ENCODE data around the gene SPTLC3. TPM values are rescaled to one million over a fixed set of nuclear protein-coding genes. Genes with fewer than 3 reads are reported as not detected.

SPTLC3 gene
- total and polyA plus RNA-seq, 2 of the 13 experiments (the other 11 are each of a cell fraction or from before 2014, with no cell fraction given), result 20.5 to 95.6 TPM

DNA sequence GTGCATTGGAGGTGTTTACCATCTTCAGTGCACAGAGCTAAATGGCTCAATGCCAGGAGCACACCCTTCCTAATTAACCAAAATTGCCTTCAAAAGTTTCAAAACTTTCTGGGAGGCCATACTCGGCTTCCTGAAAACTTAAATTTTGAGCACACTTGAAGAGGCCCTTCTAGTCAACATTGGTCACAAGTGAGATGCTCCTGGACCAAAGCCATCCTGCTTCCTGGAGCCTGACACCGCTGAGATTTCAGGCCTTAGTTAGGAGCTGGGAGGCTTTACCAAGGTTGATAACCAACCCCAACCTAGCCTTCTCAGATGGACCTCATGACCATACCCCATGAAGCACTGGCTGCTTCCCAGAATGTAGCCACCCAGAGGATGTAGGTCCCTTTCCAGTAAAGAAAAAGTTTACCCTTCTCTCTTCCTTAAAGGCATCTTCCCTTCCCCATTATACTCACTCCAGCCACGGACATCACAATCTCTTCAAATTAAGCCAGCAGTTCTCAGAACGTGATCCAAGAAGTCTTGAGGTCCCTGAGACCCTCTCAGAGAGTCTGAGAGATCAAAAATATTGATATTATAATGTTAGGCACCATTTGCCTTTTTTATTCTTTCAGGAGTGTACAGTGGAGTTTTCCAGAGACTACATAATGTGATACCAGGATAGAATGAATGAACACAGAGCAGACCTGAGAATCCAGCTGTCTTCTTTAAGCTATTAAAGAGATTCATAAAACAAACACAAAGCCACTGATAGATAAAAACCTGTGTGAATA is 32.8 kb upstream of the SPTLC3 start (continued):
- TF ChIP-seq TP53 (CRISPR knock-in tag; conservative IDR thresholded peaks at IDR 0.05), result 0 out of 2 replicates have a peak, but pooled peaks have one; percentile 34
- TF ChIP-seq ZNF766 (CRISPR knock-in tag; IDR thresholded peaks at IDR 0.05; ENCODE audit: borderline replicate concordance), result 0 out of 2 replicates have a peak, but pooled peaks have one; percentile 20
- 0 out of 2 replicates have a peak, but pooled peaks have one; percentile 24 for TF ChIP-seq MTF2 (CRISPR knock-in tag; IDR thresholded peaks at IDR 0.05; ENCODE audit: borderline replicate concordance)
- TF ChIP-seq, protein P1, sequence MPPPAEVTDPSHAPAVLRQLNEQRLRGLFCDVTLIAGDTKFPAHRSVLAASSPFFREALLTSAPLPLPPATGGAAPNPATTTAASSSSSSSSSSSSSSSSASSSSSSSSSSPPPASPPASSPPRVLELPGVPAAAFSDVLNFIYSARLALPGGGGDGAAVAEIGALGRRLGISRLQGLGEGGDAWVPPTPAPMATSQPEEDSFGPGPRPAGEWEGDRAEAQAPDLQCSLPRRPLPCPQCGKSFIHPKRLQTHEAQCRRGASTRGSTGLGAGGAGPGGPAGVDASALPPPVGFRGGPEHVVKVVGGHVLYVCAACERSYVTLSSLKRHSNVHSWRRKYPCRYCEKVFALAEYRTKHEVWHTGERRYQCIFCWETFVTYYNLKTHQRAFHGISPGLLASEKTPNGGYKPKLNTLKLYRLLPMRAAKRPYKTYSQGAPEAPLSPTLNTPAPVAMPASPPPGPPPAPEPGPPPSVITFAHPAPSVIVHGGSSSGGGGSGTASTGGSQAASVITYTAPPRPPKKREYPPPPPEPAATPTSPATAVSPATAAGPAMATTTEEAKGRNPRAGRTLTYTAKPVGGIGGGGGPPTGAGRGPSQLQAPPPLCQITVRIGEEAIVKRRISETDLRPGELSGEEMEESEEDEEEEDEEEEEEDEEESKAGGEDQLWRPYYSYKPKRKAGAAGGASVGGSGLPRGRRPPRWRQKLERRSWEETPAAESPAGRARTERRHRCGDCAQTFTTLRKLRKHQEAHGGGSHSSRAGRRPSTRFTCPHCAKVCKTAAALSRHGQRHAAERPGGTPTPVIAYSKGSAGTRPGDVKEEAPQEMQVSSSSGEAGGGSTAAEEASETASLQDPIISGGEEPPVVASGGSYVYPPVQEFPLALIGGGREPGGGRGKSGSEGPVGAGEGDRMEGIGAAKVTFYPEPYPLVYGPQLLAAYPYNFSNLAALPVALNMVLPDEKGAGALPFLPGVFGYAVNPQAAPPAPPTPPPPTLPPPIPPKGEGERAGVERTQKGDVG (CRISPR knock-in tag; IDR thresholded peaks at IDR 0.05; ENCODE audit: borderline replicate concordance), result 0 out of 2 replicates have a peak, but pooled peaks have one; percentile 53
- peak; percentile 41; the same call in 1 of the 2 replicates for TF ChIP-seq SALL1 (CRISPR knock-in tag; IDR thresholded peaks at IDR 0.05)
- 0 out of 2 replicates have a peak, but pooled peaks have one; percentile 13 for TF ChIP-seq HOXA5 (CRISPR knock-in tag; IDR thresholded peaks at IDR 0.05)
- TF ChIP-seq, protein P2, sequence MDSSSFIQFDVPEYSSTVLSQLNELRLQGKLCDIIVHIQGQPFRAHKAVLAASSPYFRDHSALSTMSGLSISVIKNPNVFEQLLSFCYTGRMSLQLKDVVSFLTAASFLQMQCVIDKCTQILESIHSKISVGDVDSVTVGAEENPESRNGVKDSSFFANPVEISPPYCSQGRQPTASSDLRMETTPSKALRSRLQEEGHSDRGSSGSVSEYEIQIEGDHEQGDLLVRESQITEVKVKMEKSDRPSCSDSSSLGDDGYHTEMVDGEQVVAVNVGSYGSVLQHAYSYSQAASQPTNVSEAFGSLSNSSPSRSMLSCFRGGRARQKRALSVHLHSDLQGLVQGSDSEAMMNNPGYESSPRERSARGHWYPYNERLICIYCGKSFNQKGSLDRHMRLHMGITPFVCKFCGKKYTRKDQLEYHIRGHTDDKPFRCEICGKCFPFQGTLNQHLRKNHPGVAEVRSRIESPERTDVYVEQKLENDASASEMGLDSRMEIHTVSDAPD (CRISPR knock-in tag; IDR thresholded peaks at IDR 0.05), result peak; percentile 15; the same call in 1 of the 2 replicates
- 0 out of 2 replicates have a peak, but pooled peaks have one; percentile 53 for TF ChIP-seq FOXC1 (CRISPR knock-in tag; IDR thresholded peaks at IDR 0.05; ENCODE audit: borderline replicate concordance)
- TF ChIP-seq, protein P3, sequence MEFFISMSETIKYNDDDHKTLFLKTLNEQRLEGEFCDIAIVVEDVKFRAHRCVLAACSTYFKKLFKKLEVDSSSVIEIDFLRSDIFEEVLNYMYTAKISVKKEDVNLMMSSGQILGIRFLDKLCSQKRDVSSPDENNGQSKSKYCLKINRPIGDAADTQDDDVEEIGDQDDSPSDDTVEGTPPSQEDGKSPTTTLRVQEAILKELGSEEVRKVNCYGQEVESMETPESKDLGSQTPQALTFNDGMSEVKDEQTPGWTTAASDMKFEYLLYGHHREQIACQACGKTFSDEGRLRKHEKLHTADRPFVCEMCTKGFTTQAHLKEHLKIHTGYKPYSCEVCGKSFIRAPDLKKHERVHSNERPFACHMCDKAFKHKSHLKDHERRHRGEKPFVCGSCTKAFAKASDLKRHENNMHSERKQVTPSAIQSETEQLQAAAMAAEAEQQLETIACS (CRISPR knock-in tag; IDR thresholded peaks at IDR 0.05), result 0 out of 2 replicates have a peak, but pooled peaks have one; percentile 23
- 0 out of 2 replicates have a peak, but pooled peaks have one; percentile 11 for TF ChIP-seq ZMYM4 (CRISPR knock-in tag; IDR thresholded peaks at IDR 0.05)
- 0 out of 2 replicates have a peak, but pooled peaks have one; percentile 40 for TF ChIP-seq ZNF30 (CRISPR knock-in tag; IDR thresholded peaks at IDR 0.05)
- TF ChIP-seq SOX6 (IDR thresholded peaks at IDR 0.05), result no peak
- TF ChIP-seq SOX6 (CRISPR knock-in tag; IDR thresholded peaks at IDR 0.05), result no peak
- TF ChIP-seq, protein P4, sequence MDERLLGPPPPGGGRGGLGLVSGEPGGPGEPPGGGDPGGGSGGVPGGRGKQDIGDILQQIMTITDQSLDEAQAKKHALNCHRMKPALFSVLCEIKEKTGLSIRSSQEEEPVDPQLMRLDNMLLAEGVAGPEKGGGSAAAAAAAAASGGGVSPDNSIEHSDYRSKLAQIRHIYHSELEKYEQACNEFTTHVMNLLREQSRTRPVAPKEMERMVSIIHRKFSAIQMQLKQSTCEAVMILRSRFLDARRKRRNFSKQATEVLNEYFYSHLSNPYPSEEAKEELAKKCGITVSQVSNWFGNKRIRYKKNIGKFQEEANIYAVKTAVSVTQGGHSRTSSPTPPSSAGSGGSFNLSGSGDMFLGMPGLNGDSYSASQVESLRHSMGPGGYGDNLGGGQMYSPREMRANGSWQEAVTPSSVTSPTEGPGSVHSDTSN (CRISPR knock-in tag; IDR thresholded peaks at IDR 0.05), result 0 out of 2 replicates have a peak, but pooled peaks have one; percentile 27
- no peak for TF ChIP-seq ZNF749 (CRISPR knock-in tag; IDR thresholded peaks at IDR 0.05; ENCODE audit: borderline replicate concordance)
- no peak for TF ChIP-seq ZNF720 (CRISPR knock-in tag; IDR thresholded peaks at IDR 0.05)
- TF ChIP-seq SMYD3 (CRISPR knock-in tag; IDR thresholded peaks at IDR 0.05), result 0 out of 2 replicates have a peak, but pooled peaks have one; percentile 32
- TF ChIP-seq NFYB (CRISPR knock-in tag; IDR thresholded peaks at IDR 0.05), result no peak
- TF ChIP-seq, protein P5, sequence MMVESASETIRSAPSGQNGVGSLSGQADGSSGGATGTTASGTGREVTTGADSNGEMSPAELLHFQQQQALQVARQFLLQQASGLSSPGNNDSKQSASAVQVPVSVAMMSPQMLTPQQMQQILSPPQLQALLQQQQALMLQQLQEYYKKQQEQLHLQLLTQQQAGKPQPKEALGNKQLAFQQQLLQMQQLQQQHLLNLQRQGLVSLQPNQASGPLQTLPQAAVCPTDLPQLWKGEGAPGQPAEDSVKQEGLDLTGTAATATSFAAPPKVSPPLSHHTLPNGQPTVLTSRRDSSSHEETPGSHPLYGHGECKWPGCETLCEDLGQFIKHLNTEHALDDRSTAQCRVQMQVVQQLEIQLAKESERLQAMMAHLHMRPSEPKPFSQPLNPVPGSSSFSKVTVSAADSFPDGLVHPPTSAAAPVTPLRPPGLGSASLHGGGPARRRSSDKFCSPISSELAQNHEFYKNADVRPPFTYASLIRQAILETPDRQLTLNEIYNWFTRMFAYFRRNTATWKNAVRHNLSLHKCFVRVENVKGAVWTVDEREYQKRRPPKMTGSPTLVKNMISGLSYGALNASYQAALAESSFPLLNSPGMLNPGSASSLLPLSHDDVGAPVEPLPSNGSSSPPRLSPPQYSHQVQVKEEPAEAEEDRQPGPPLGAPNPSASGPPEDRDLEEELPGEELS (CRISPR knock-in tag; IDR thresholded peaks at IDR 0.05), result peak; percentile 11; the same call in 1 of the 2 replicates
- no peak for TF ChIP-seq ZNF674 (CRISPR knock-in tag; IDR thresholded peaks at IDR 0.05; ENCODE audit: low read depth)
